ENCODE measurements around the gene SLC25A13.

- TF ChIP-seq EHMT2 (IDR thresholded peaks at IDR 0.05; ENCODE audit: borderline replicate concordance, low read depth, low read length), result no peak
- TF ChIP-seq ZKSCAN5 (CRISPR knock-in tag; IDR thresholded peaks at IDR 0.05), result no peak
- TF ChIP-seq ZNF282 (IDR thresholded peaks at IDR 0.05; ENCODE audit: partially characterized antibody), result no peak
- no peak for TF ChIP-seq CTCF (CRISPR knock-in tag; IDR thresholded peaks at IDR 0.05)
- no peak for TF ChIP-seq RARG (CRISPR knock-in tag; IDR thresholded peaks at IDR 0.05; ENCODE audit: low read depth)
- TF ChIP-seq POLR2AphosphoS2 (IDR thresholded peaks at IDR 0.05; ENCODE audit: low read depth, low read length), result no peak
- TF ChIP-seq ARNT (IDR thresholded peaks at IDR 0.05), result no peak
- no peak for TF ChIP-seq RFX5 (IDR thresholded peaks at IDR 0.05; ENCODE audit: low read depth, low read length)
- TF ChIP-seq SIN3A (IDR thresholded peaks at IDR 0.05; ENCODE audit: borderline replicate concordance, low read depth, low read length), result no peak
- no peak for TF ChIP-seq CHD2 (IDR thresholded peaks at IDR 0.05; ENCODE audit: low read depth, low read length)
Measured at GRCh38 chr7:96102096-96102811, 219.6 kb downstream of the SLC25A13 start.
